Loucy (cell line): ENCODE results near the gene ESRRA.

Experiments used
- H2AFZ ChIP-seq: fragments of 200-600 bp; sonication (generic); 2 replicates; pipeline ENCODE4 v1.6.0; 2016; ENCODE audit warnings: antibody characterized with exemption, mild to moderate bottlenecking, low read length, moderate library complexity
- H3F3A ChIP-seq: fragments of 200-600 bp; 2 replicates; pipeline ENCODE4 v1.6.0; 2016; ENCODE audit warnings: antibody characterized with exemption, low read depth, mild to moderate bottlenecking
- H3K27me3 ChIP-seq: fragments of 200-600 bp; sonication (generic); 2 replicates; pipeline ENCODE4 v1.6.1; 2014; ENCODE audit warnings: low read length, mild to moderate bottlenecking; ENCODE audit not compliant: insufficient read depth, poor library complexity, severe bottlenecking
- H3K36me3 ChIP-seq: fragments of 200-600 bp; sonication (generic); 2 replicates; pipeline ENCODE4 v1.6.1; 2016; ENCODE audit warnings: low read length; ENCODE audit not compliant: insufficient read depth
- H3K4me1 ChIP-seq: fragments of 200-600 bp; sonication (generic); 2 replicates; pipeline ENCODE4 v1.5.1; 2014; ENCODE audit warnings: low read length, mild to moderate bottlenecking; ENCODE audit not compliant: insufficient read depth, poor library complexity, severe bottlenecking
- H3K4me2 ChIP-seq: fragments of 200-600 bp; sonication (generic); 2 replicates; pipeline ENCODE4 v1.6.0; 2014; ENCODE audit warnings: antibody characterized with exemption, low read length, low read depth, mild to moderate bottlenecking; ENCODE audit not compliant: poor library complexity, severe bottlenecking
- H3K4me3 ChIP-seq: fragments of 200-600 bp; sonication (generic); 2 replicates; pipeline ENCODE4 v1.5.1; 2014; ENCODE audit warnings: low read length, mild to moderate bottlenecking, mixed read lengths; ENCODE audit not compliant: poor library complexity, severe bottlenecking
- H3K79me2 ChIP-seq: fragments of 200-600 bp; sonication (generic); 2 replicates; pipeline ENCODE4 v1.6.1; 2014; ENCODE audit warnings: low read length; ENCODE audit not compliant: insufficient read depth
- H3K9ac ChIP-seq: fragments of 200-600 bp; sonication (generic); 2 replicates; pipeline ENCODE4 v1.6.0; 2014; ENCODE audit warnings: mild to moderate bottlenecking, low read depth, low read length, moderate library complexity; ENCODE audit not compliant: poor library complexity, severe bottlenecking
- H3K9me2 ChIP-seq: fragments of 200-600 bp; sonication (generic); replicated peaks from 2 replicates; pipeline ENCODE4 v1.6.1; 2016; ENCODE audit warnings: low read depth, low read length, mixed read lengths
- H3K9me3 ChIP-seq: fragments of 200-600 bp; sonication (generic); 2 replicates; pipeline ENCODE4 v1.6.1; 2014; ENCODE audit warnings: mild to moderate bottlenecking, antibody characterized with exemption, low read length, low read depth; ENCODE audit not compliant: insufficient read depth
- H4K20me1 ChIP-seq: fragments of 200-600 bp; sonication (generic); 2 replicates; pipeline ENCODE4 v1.6.0; 2014; ENCODE audit warnings: antibody characterized with exemption, low read length, mild to moderate bottlenecking; ENCODE audit not compliant: insufficient read depth, poor library complexity, severe bottlenecking
- CTCF ChIP-seq: fragments of 200-600 bp; sonication (generic); conservative IDR thresholded peaks from 2 replicates; pipeline ENCODE4 v1.5.1; 2014; ENCODE audit warnings: mild to moderate bottlenecking, antibody characterized with exemption, low read length
- EZH2phosphoT487 ChIP-seq: fragments of 200-600 bp; IDR thresholded peaks from 2 replicates; pipeline ENCODE4 v1.6.1; 2018; ENCODE audit warnings: antibody characterized with exemption, mild to moderate bottlenecking, moderate library complexity, borderline replicate concordance

The ESRRA gene

GRCh38 chr11:64275841-64276240 is 29.5 kb upstream of the ESRRA start:
- H3F3A ChIP-seq: no peaks in the 10 kb centered on the region
- H3K9me2 ChIP-seq: no peaks in the 10 kb centered on the region
- peaks cover 14% of the 10 kb centered on the region for H3K4me1 ChIP-seq
- H3K79me2 ChIP-seq: no peaks in the 10 kb centered on the region; the same call in 1 of the 2 replicates
- no peak overlapping the region for H3K9ac ChIP-seq
- no peak overlapping the region for H3K4me3 ChIP-seq
- H3K9me3 ChIP-seq: no peaks in the 10 kb centered on the region
- H2AFZ ChIP-seq: no peak overlapping the region
- no peaks in the 10 kb centered on the region for H3K36me3 ChIP-seq
- H3K4me2 ChIP-seq: no peak overlapping the region
- H3K27me3 ChIP-seq: no peaks in the 10 kb centered on the region
- no peak for TF ChIP-seq CTCF
- TF ChIP-seq EZH2phosphoT487: no peak
- no peaks in the 10 kb centered on the region for H4K20me1 ChIP-seq

- H3K9me2 ChIP-seq: no peaks in the 10 kb centered on the region
- no peaks in the 10 kb centered on the region for H3F3A ChIP-seq
- no peaks in the 10 kb centered on the region for H3K36me3 ChIP-seq
- H3K9ac ChIP-seq: no peak overlapping the region
- H3K79me2 ChIP-seq: no peaks in the 10 kb centered on the region; the same call in 1 of the 2 replicates
- H3K4me1 ChIP-seq: peaks cover 9% of the 10 kb centered on the region
- H3K4me2 ChIP-seq: no peak overlapping the region
- no peak overlapping the region for H2AFZ ChIP-seq
- TF ChIP-seq EZH2phosphoT487 (no peak), CTCF (no peak)
- H3K9me3 ChIP-seq: no peaks in the 10 kb centered on the region
- no peaks in the 10 kb centered on the region for H3K27me3 ChIP-seq
- no peaks in the 10 kb centered on the region for H4K20me1 ChIP-seq
- no peak overlapping the region for H3K4me3 ChIP-seq
Observed at GRCh38 chr11:64276653-64277431, 28.5 kb upstream of the ESRRA start.

- no peaks in the 10 kb centered on the region for H3K36me3 ChIP-seq
- H3K79me2 ChIP-seq: peaks cover 4% of the 10 kb centered on the region; the same call in 1 of the 2 replicates
- no peaks in the 10 kb centered on the region for H4K20me1 ChIP-seq
- peaks cover under 1% of the 10 kb centered on the region for H3K4me1 ChIP-seq
- no peaks in the 10 kb centered on the region for H3F3A ChIP-seq
- TF ChIP-seq EZH2phosphoT487 (no peak), CTCF (no peak)
- no peak overlapping the region for H3K9ac ChIP-seq
- H3K27me3 ChIP-seq: no peaks in the 10 kb centered on the region
- no peak overlapping the region for H3K4me2 ChIP-seq
- H3K9me2 ChIP-seq: no peaks in the 10 kb centered on the region
- no peak overlapping the region for H2AFZ ChIP-seq
- H3K4me3 ChIP-seq: no peak overlapping the region
- no peaks in the 10 kb centered on the region for H3K9me3 ChIP-seq
Observed at GRCh38 chr11:64278576-64279190, 26.6 kb upstream of the ESRRA start.
